Measurements from ENCODE around the gene NPM1. TPM values are rescaled to one million over a fixed set of nuclear protein-coding genes. Genes with fewer than 3 reads are reported as not detected.

NPM1 gene
- total RNA-seq, 1 experiment from 2014 or later = 3,122 TPM

DNA sequence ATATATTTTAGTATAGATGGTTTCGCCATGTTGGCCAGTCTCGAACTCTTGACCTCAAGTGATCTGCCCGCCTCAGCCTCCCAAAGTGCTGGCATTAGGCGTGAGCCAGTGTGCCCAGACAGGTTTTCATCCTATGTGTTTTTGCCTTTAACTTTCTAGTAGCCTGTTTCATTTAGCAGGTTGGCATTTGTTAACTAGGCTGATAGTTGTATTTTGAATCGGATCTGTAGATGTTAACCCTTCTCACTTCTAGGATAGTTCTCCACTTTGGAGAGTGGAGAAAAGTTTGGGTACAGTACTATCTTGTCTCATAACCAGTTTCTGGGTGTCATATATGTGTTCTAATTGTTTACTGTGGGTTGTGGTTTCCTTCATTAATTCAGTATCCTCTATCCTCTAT is 24.5 kb downstream of the NPM1 start:
- peak overlapping the region in 2 of 3 experiments; percentile 10 to 53; a peak in 2 of 7 replicates for H3K27ac Mint-ChIP-seq
- Histone ChIP-seq H4K8ac (replicated peaks; ENCODE audit: insufficient read length, low read depth, low read length) (no peak overlapping the region), H4K91ac (ENCODE audit: insufficient read length, low read depth, low read length) (no peak overlapping the region), H3K4me1 (ENCODE audit: insufficient read depth, low read length) (no peaks in the 10 kb centered on the region), H3K9me3 (ENCODE audit: control insufficient read depth, low read depth, low read length) (no peaks in the 10 kb centered on the region), H3K27me3 (ENCODE audit: insufficient read depth, low read length) (no peaks in the 10 kb centered on the region), H2BK20ac (ENCODE audit: low read depth, low read length, poor library complexity, severe bottlenecking) (no peak overlapping the region), H3K14ac (ENCODE audit: insufficient read depth, low read length) (no peak overlapping the region), H3K23me2 (ENCODE audit: insufficient read length, low read depth, low read length, poor library complexity, severe bottlenecking) (no peaks in the 10 kb centered on the region), H3K4ac (ENCODE audit: low read depth, low read length) (no peak overlapping the region), H3K18ac (ENCODE audit: insufficient read length, low read depth, low read length) (no peak overlapping the region), H3K23ac (ENCODE audit: insufficient read length, low read depth, low read length) (no peak overlapping the region), H2AFZ (ENCODE audit: low read length) (no peak overlapping the region), H3K56ac (ENCODE audit: insufficient read length, low read depth, low read length) (no peak overlapping the region), H4K5ac (ENCODE audit: insufficient read length, low read depth, low read length) (no peak overlapping the region), H4K20me1 (ENCODE audit: control insufficient read depth, insufficient read depth, insufficient read length) (no peaks in the 10 kb centered on the region), H3K79me2 (ENCODE audit: insufficient read depth, low read length) (peaks cover 3% of the 10 kb centered on the region; the same call in 1 of the 2 replicates), H2BK5ac (ENCODE audit: insufficient read length, low read length) (no peak overlapping the region), H2AK5ac (ENCODE audit: insufficient read length, low read length) (no peak overlapping the region), H3T11ph (ENCODE audit: low read length) (no peak overlapping the region), H3K27ac (ENCODE audit: insufficient read length, low read depth, low read length) (no peak overlapping the region), H2BK120ac (ENCODE audit: low read depth, low read length, poor library complexity, severe bottlenecking) (no peak overlapping the region), H3K4me2 (ENCODE audit: insufficient read depth, insufficient read length, low read length) (no peak overlapping the region), H2BK15ac (ENCODE audit: low read depth, low read length) (no peak overlapping the region), H2BK12ac (ENCODE audit: insufficient read length, low read depth, low read length) (no peak overlapping the region), H3K9ac (ENCODE audit: extremely low read depth, insufficient read length, low read length) (no peak overlapping the region), H3K79me1 (ENCODE audit: insufficient read depth, low read depth, low read length, poor library complexity, severe bottlenecking) (peaks cover 3% of the 10 kb centered on the region)
- no peak overlapping the region for H3K4me3 Mint-ChIP-seq
- H3K27me3 Mint-ChIP-seq (ENCODE audit: low read depth) = no peaks in the 10 kb centered on the region; the same call in 1 of the 2 replicates
- H3K4me1 Mint-ChIP-seq = no peaks in the 10 kb centered on the region
- H3K9me3 Mint-ChIP-seq = no peaks in the 10 kb centered on the region
- DNase-seq = no peak
- no CpG with 5 or more reads among the region's 5 CpGs for WGBS (ENCODE audit: extremely low coverage, insufficient read length, low lambda C conversion rate)
- H3K36me3 Mint-ChIP-seq (ENCODE audit: insufficient read depth in 1 of 3, low read depth in 3 of 3) = peaks cover 42 to 68% (median 60%) of the 10 kb centered on the region in 3 experiments
- TF ChIP-seq CTCF (conservative IDR thresholded peaks at IDR 0.05) = no peak
